HL-60 (cell line): Measurements from ENCODE around the gene PLPP3.

Source experiments
- DNase-seq, 2 experiments: peaks; one replicate each; pipeline ENCODE4 v3.0.0-alpha.2; 2010 to 2020; ENCODE audit warnings: low read depth in 1 of 2, low spot score in 1 of 2
- H3K27ac ChIP-seq: fragments of 250-450 bp; sonication (Bioruptor Pico); replicated peaks from 2 replicates; pipeline ENCODE4 v1.5.1; 2020; ENCODE audit warnings: mild to moderate bottlenecking, moderate library complexity
- H3K27me3 ChIP-seq: fragments of 250-450 bp; sonication (Bioruptor Pico); 2 replicates; pipeline ENCODE4 v1.5.1; 2021; ENCODE audit warnings: mild to moderate bottlenecking, moderate library complexity; ENCODE audit not compliant: insufficient read depth, poor library complexity, severe bottlenecking
- H3K4me3 ChIP-seq: replicated peaks from 2 replicates; pipeline ENCODE4 v1.5.1; 2011; ENCODE audit warnings: mild to moderate bottlenecking, control low read depth, low read length; ENCODE audit not compliant: insufficient read depth
- CTCF ChIP-seq: IDR thresholded peaks from one replicate; pipeline ENCODE4 v1.5.1; 2011; ENCODE audit warnings: low read length, control low read depth, inconsistent platforms; ENCODE audit not compliant: insufficient read depth
- GABPA ChIP-seq: IDR thresholded peaks from 2 replicates; pipeline ENCODE4 v1.6.1; 2012; ENCODE audit warnings: low read depth
- POLR2AphosphoS5 ChIP-seq: IDR thresholded peaks from 2 replicates; pipeline ENCODE4 v1.6.1; 2012; ENCODE audit warnings: low read depth
- REST ChIP-seq: IDR thresholded peaks from 2 replicates; pipeline ENCODE4 v1.6.1; 2012; ENCODE audit warnings: low read depth; ENCODE audit not compliant: insufficient replicate concordance
- SPI1 ChIP-seq: IDR thresholded peaks from 2 replicates; pipeline ENCODE4 v1.6.1; 2012; ENCODE audit warnings: low read depth, mild to moderate bottlenecking, borderline replicate concordance

Gene PLPP3

GRCh38 chr1:56566994-56567393 is 12.4 kb downstream of the PLPP3 start:
- no peak overlapping the region for H3K4me3 ChIP-seq
- no peak overlapping the region for H3K27ac ChIP-seq
- DNase-seq = no peak
- no peak for TF ChIP-seq REST
- TF ChIP-seq CTCF = no peak
- TF ChIP-seq POLR2AphosphoS5 = no peak
- no peak for TF ChIP-seq GABPA
- no peak for TF ChIP-seq SPI1
- H3K27me3 ChIP-seq = peaks cover 3% of the 10 kb centered on the region

GRCh38 chr1:56566061-56566744 is 13.2 kb downstream of the PLPP3 start:
- TF ChIP-seq SPI1 = no peak
- TF ChIP-seq REST = no peak
- TF ChIP-seq GABPA = no peak
- TF ChIP-seq CTCF = no peak
- no peak for TF ChIP-seq POLR2AphosphoS5
- Histone ChIP-seq H3K4me3 (no peak overlapping the region), H3K27me3 (peaks cover 3% of the 10 kb centered on the region), H3K27ac (no peak overlapping the region)
- no peak for DNase-seq

GRCh38 chr1:56564615-56565014 is 14.7 kb downstream of the PLPP3 start:
- Histone ChIP-seq H3K27me3 (peaks cover 3% of the 10 kb centered on the region), H3K4me3 (no peak overlapping the region), H3K27ac (no peak overlapping the region)
- TF ChIP-seq REST = no peak
- no peak for TF ChIP-seq GABPA
- no peak for TF ChIP-seq POLR2AphosphoS5
- TF ChIP-seq CTCF = no peak
- no peak for TF ChIP-seq SPI1
- DNase-seq = no peak
